Activated T-helper 17 cell treated with anti-CD3 and anti-CD28 coated beads, Interleukin-2, amount 50 U/mL, for 72 hours (primary cell): ENCODE data around the gene VAC14. TPM values are rescaled to one million over a fixed set of nuclear protein-coding genes. Genes with fewer than 3 reads are reported as not detected.
A peak's percentile ranks its signal among the peaks of the same experiment; 100 is the strongest.
"Not testable (repeated sequence)": the region's sequence is repeated elsewhere in the genome, so short reads cannot be mapped to it uniquely, and the experiment has no call there.

Experiments used
- ATAC-seq: fragments of 150-1000 bp; cut with Tn5 transposase; replicated peaks from 2 replicates; pipeline ENCODE4 v1.10.0; 2021; ENCODE audit warnings: mild to moderate bottlenecking, moderate library complexity
- H3K27ac Mint-ChIP-seq: one replicate; pipeline ENCODE4 v1.8.0; 2022; ENCODE audit warnings: mixed read lengths
- H3K27me3 Mint-ChIP-seq: one replicate; pipeline ENCODE4 v1.8.0; 2022; ENCODE audit warnings: mixed read lengths
- H3K36me3 Mint-ChIP-seq: one replicate; pipeline ENCODE4 v1.8.0; 2022; ENCODE audit warnings: low read depth, mild to moderate bottlenecking, mixed read lengths
- H3K4me1 Mint-ChIP-seq: one replicate; pipeline ENCODE4 v1.8.0; 2022; ENCODE audit warnings: mixed read lengths
- H3K4me3 Mint-ChIP-seq: one replicate; pipeline ENCODE4 v1.8.0; 2022; ENCODE audit warnings: mild to moderate bottlenecking, mixed read lengths
- H3K9me3 Mint-ChIP-seq: one replicate; pipeline ENCODE4 v1.8.0; 2022; ENCODE audit warnings: mixed read lengths
- total RNA-seq, 2 donors: library from RNA; stranded (reverse); gene quantifications; one replicate each; pipeline ENCODE4 v1.2.3, GENCODE V29; 2022

The VAC14 gene
- total RNA-seq, 2 donors from 2014 or later: 22.4 to 34.9 TPM

GRCh38 chr16:70653809-70654771 lies 146.9 kb downstream of the VAC14 start:
- Mint-ChIP-seq H3K4me3 (peak overlapping the region; percentile 35), H3K27ac (peak overlapping the region; percentile 48), H3K4me1 (peaks cover 6% of the 10 kb centered on the region), H3K9me3 (no peaks in the 10 kb centered on the region), H3K36me3 (no peaks in the 10 kb centered on the region), H3K27me3 (peaks cover 3% of the 10 kb centered on the region)
- peak; percentile 84 for ATAC-seq

GRCh38 chr16:70653406-70653805 lies 147.6 kb downstream of the VAC14 start:
- Mint-ChIP-seq H3K4me1 (peaks cover 6% of the 10 kb centered on the region), H3K27me3 (peaks cover 3% of the 10 kb centered on the region), H3K9me3 (no peaks in the 10 kb centered on the region), H3K27ac (peak overlapping the region; percentile 48), H3K4me3 (peak overlapping the region; percentile 35), H3K36me3 (no peaks in the 10 kb centered on the region)
- no peak for ATAC-seq

GRCh38 chr16:70652322-70652721 lies 148.6 kb downstream of the VAC14 start:
- Mint-ChIP-seq H3K4me3 (no peak overlapping the region), H3K4me1 (peaks cover 6% of the 10 kb centered on the region), H3K27ac (no peak overlapping the region), H3K36me3 (no peaks in the 10 kb centered on the region), H3K27me3 (peaks cover 3% of the 10 kb centered on the region), H3K9me3 (no peaks in the 10 kb centered on the region)
- no peak for ATAC-seq

- Mint-ChIP-seq H3K27me3 (peaks cover 3% of the 10 kb centered on the region), H3K27ac (no peak overlapping the region), H3K36me3 (no peaks in the 10 kb centered on the region), H3K4me3 (no peak overlapping the region), H3K4me1 (peaks cover 6% of the 10 kb centered on the region), H3K9me3 (no peaks in the 10 kb centered on the region)
- ATAC-seq: no peak
Observed at GRCh38 chr16:70651524-70651923, 149.4 kb downstream of the VAC14 start.

- Mint-ChIP-seq H3K9me3 (no peaks in the 10 kb centered on the region), H3K4me1 (peaks cover 6% of the 10 kb centered on the region), H3K36me3 (no peaks in the 10 kb centered on the region), H3K27me3 (peaks cover 3% of the 10 kb centered on the region), H3K27ac (no peak overlapping the region), H3K4me3 (no peak overlapping the region)
- ATAC-seq: no peak
Observed at GRCh38 chr16:70650216-70650615, 150.7 kb downstream of the VAC14 start.

DNA sequence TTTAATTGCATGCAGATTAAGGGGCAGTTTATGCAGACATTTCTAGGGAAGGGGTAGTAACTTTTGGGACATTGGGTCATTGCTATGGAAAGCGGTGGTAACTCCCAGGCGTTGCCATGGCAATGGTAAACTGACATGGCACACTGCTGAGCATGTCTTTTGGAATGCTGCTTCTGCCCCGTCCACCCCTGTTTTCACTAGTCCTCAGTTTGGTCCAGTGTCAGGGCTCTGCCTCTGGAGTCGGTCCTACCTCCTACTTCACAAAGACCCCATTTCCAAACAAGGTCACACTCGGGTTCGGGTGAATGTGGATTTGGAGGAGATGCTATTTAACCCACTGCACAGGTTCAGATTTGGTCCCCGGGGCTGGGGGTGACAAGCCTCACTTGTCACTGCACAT lies 151.7 kb downstream of the VAC14 start:
- no peaks in the 10 kb centered on the region for H3K36me3 Mint-ChIP-seq
- peaks cover 3% of the 10 kb centered on the region for H3K27me3 Mint-ChIP-seq
- peaks cover 6% of the 10 kb centered on the region for H3K4me1 Mint-ChIP-seq
- no peak for ATAC-seq
- H3K4me3 Mint-ChIP-seq: no peak overlapping the region
- H3K27ac Mint-ChIP-seq: no peak overlapping the region
- H3K9me3 Mint-ChIP-seq: no peaks in the 10 kb centered on the region

GRCh38 chr16:70648606-70649005 lies 152.4 kb downstream of the VAC14 start:
- no peak overlapping the region for H3K4me3 Mint-ChIP-seq
- peaks cover 1% of the 10 kb centered on the region for H3K4me1 Mint-ChIP-seq
- no peaks in the 10 kb centered on the region for H3K27me3 Mint-ChIP-seq
- H3K9me3 Mint-ChIP-seq: no peaks in the 10 kb centered on the region
- ATAC-seq: no peak
- no peak overlapping the region for H3K27ac Mint-ChIP-seq
- no peaks in the 10 kb centered on the region for H3K36me3 Mint-ChIP-seq

DNA sequence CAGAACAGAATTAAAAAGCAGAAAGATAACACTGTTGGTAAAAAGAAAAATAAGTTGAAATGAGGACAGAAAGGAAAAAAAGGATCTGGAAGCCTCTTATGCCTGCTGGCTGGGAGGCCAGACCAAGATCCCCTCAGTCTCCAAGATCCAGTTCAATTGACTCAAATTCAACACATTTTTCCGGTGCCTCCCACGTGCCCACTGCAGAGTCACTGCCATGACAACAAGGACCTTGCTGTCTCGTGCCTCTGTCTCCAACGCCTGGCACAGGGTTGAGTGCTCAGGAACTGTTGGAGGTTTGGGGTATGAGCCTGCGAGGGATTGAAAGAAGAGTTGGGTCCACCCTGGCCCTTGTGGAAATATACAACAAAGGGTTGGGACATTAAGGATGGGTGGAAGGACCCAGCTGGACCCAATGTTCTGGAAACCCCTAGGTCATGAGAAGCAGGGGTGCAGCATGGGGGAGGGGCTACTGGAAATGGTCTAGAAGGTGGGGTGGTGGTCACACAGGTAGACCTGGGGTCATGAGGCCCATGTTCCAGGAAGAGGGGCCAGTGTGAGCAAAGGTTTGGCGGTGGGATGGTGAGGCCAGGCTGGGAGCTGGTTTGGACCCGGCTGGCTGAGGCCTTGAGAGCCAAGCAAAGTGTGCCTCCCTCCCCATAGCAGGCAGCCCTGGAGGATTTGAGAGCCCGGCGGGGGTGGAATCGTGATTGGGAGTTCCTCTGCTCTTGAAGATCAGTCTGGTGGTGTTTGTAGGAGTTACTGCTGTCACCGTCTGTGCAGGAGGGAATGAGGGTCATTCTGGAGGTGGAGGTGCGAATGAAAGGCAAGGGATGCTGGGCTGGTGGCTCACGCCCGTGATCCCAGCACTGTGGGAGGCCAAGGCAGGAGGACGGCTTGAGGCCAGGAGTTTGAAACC lies 153.3 kb downstream of the VAC14 start:
- no peaks in the 10 kb centered on the region for H3K4me1 Mint-ChIP-seq
- H3K9me3 Mint-ChIP-seq: no peaks in the 10 kb centered on the region
- no peak overlapping the region for H3K27ac Mint-ChIP-seq
- ATAC-seq: no peak
- no peaks in the 10 kb centered on the region for H3K36me3 Mint-ChIP-seq
- no peak overlapping the region for H3K4me3 Mint-ChIP-seq
- peaks cover under 1% of the 10 kb centered on the region for H3K27me3 Mint-ChIP-seq

- ATAC-seq: no peak
- Mint-ChIP-seq H3K4me3 (no peak within 1 kb of the TSS), H3K27ac (no peak within 1 kb of the TSS), H3K27me3 (peaks cover 8% of the 10 kb centered on the region), H3K36me3 (no peaks in the 10 kb centered on the region), H3K4me1 (no peaks in the 10 kb centered on the region), H3K9me3 (no peaks in the 10 kb centered on the region)
Observed at GRCh38 chr16:70646260-70647241, 154.4 kb downstream of the VAC14 start, which contains the start of gene IL34. TSS of gene IL34 (plus strand) at chr16:70646559. CDS start at chr16:70646948, 389 bp downstream.

- Mint-ChIP-seq H3K27ac (no peak overlapping the region), H3K36me3 (no peaks in the 10 kb centered on the region), H3K4me1 (no peaks in the 10 kb centered on the region), H3K9me3 (no peaks in the 10 kb centered on the region), H3K27me3 (peaks cover 10% of the 10 kb centered on the region), H3K4me3 (no peak overlapping the region)
- no peak for ATAC-seq
Observed at GRCh38 chr16:70644763-70645597, 156.0 kb downstream of the VAC14 start.

- H3K27me3 Mint-ChIP-seq: peaks cover 10% of the 10 kb centered on the region
- not testable (repeated sequence) for H3K27ac Mint-ChIP-seq, H3K36me3 Mint-ChIP-seq, ATAC-seq, H3K4me3 Mint-ChIP-seq, H3K4me1 Mint-ChIP-seq, H3K9me3 Mint-ChIP-seq
Observed at GRCh38 chr16:70643264-70643663, 157.7 kb downstream of the VAC14 start.

DNA sequence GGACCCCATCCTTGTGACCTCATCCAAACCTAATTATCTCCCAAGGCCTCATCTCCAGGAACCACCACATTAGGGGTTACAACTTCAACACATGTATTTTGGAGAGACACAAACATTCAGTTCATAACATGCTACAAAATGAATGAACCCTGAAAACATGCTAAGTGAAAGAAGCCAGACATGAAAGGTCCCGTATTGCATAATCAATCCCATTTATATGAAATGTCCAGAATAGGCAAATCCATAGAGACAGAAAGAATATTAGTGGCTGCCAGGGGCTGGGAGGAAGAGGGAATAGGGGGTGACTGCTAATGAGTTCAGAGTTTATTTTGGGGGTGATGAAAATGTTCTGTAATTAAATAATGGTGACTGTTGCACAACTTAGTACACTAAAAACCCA lies 158.3 kb downstream of the VAC14 start:
- Mint-ChIP-seq H3K9me3 (no peaks in the 10 kb centered on the region), H3K4me1 (no peaks in the 10 kb centered on the region), H3K27ac (no peak overlapping the region), H3K27me3 (peaks cover 10% of the 10 kb centered on the region), H3K36me3 (no peaks in the 10 kb centered on the region), H3K4me3 (no peak overlapping the region)
- no peak for ATAC-seq
